Measurements from ENCODE around the gene CRB2.

Gene CRB2

GRCh38 chr9:123349033-123349432 is 7.0 kb upstream of the CRB2 start:
- no peak for DNase-seq

- no peak for DNase-seq
Measured at GRCh38 chr9:123349691-123350480, 6.1 kb upstream of the CRB2 start.

GRCh38 chr9:123350590-123351310 is 5.2 kb upstream of the CRB2 start:
- DNase-seq = no peak

- DNase-seq = no peak
Measured at GRCh38 chr9:123353041-123353440, 3.0 kb upstream of the CRB2 start.

GRCh38 chr9:123353984-123354591 is 1.9 kb upstream of the CRB2 start:
- no peak for DNase-seq

- DNase-seq = no peak
Measured at GRCh38 chr9:123354806-123355508, 1.0 kb upstream of the CRB2 start.

GRCh38 chr9:123356851-123357742 is 1.1 kb downstream of the CRB2 start:
- no peak for DNase-seq

GRCh38 chr9:123357743-123358059 is 1.7 kb downstream of the CRB2 start:
- no peak for DNase-seq

- DNase-seq = no peak
Measured at GRCh38 chr9:123358181-123358905, 2.3 kb downstream of the CRB2 start.

- no peak for DNase-seq
Measured at GRCh38 chr9:123359106-123359505, 3.1 kb downstream of the CRB2 start.

- peak in 1 of 2 experiments; percentile 3 for DNase-seq
Measured at GRCh38 chr9:123359546-123359945, 3.5 kb downstream of the CRB2 start.

- DNase-seq = peak in 1 of 2 experiments; percentile 28
Measured at GRCh38 chr9:123360161-123361085, 4.4 kb downstream of the CRB2 start.

GRCh38 chr9:123361086-123361730 is 5.2 kb downstream of the CRB2 start:
- no peak for DNase-seq

GRCh38 chr9:123361731-123362510 is 5.9 kb downstream of the CRB2 start:
- no peak for DNase-seq

- DNase-seq = no peak
Measured at GRCh38 chr9:123362856-123363255, 6.9 kb downstream of the CRB2 start.

GRCh38 chr9:123364241-123364824 is 8.3 kb downstream of the CRB2 start:
- DNase-seq = no peak

- DNase-seq = no peak
Measured at GRCh38 chr9:123365287-123365880, 9.4 kb downstream of the CRB2 start.

GRCh38 chr9:123365881-123366528 is 10.0 kb downstream of the CRB2 start:
- DNase-seq = no peak
